Activated CD8-positive, alpha-beta memory T cell treated with anti-CD3 and anti-CD28 coated beads, Interleukin-2, amount 10 ng/mL, durations not matched to agents 7 days and 5 days (primary cell): ENCODE measurements around the gene CCDC167. TPM values are rescaled to one million over a fixed set of nuclear protein-coding genes. Genes with fewer than 3 reads are reported as not detected.

Experiments used
- ATAC-seq: fragments of 150-1000 bp; cut with Tn5 transposase; one replicate; pipeline ENCODE4 v1.10.0; 2021; ENCODE audit warnings: moderate library complexity
- CTCF ChIA-PET: fragments of 350-600 bp; sonication (Branson Sonifier 250); formaldehyde crosslinking; loops from one replicate; lab custom pipeline; 2021; ENCODE audit warnings: antibody characterized with exemption; lab: Charles Lee
- DNase-seq: peaks from one replicate; pipeline ENCODE4 v3.0.0-alpha.2; 2020
- H3K27ac Mint-ChIP-seq: one replicate; pipeline ENCODE4 v1.8.0; 2021; ENCODE audit warnings: mild to moderate bottlenecking, mixed read lengths
- H3K27me3 Mint-ChIP-seq: one replicate; pipeline ENCODE4 v1.8.0; 2021; ENCODE audit warnings: mixed read lengths
- H3K36me3 Mint-ChIP-seq: one replicate; pipeline ENCODE4 v1.8.0; 2021; ENCODE audit warnings: mild to moderate bottlenecking, mixed read lengths
- H3K4me1 Mint-ChIP-seq: one replicate; pipeline ENCODE4 v1.8.0; 2021; ENCODE audit warnings: mixed read lengths
- H3K4me3 Mint-ChIP-seq: one replicate; pipeline ENCODE4 v1.8.0; 2021; ENCODE audit warnings: mild to moderate bottlenecking, moderate library complexity, mixed read lengths
- H3K9me3 Mint-ChIP-seq: one replicate; pipeline ENCODE4 v1.8.0; 2022; ENCODE audit warnings: low read depth, mixed read lengths
- total RNA-seq, 2 experiments: library from RNA; stranded (reverse); gene quantifications; one replicate each; pipeline ENCODE4 v1.2.3, GENCODE V29; 2021

Gene CCDC167
- total RNA-seq, 2 experiments from 2014 or later: 73.8 to 83.4 TPM

- Mint-ChIP-seq H3K9me3 (no peaks in the 10 kb centered on the region), H3K27ac (peak overlapping the region; percentile 77), H3K36me3 (peaks cover 6% of the 10 kb centered on the region), H3K27me3 (no peaks in the 10 kb centered on the region), H3K4me1 (peaks cover 52% of the 10 kb centered on the region), H3K4me3 (no peak overlapping the region)
- ATAC-seq: peak; percentile 52
- DNase-seq: no peak
- CTCF ChIA-PET: interaction anchor here (0.7 to 3.5 kb wide), 3 partner anchors 12 to 77 kb away, joined by 3 to 16 read pairs (median 3); no protein-coding TSS in a partner anchor
Observed at GRCh38 chr6:37489697-37490336, 9.9 kb downstream of the CCDC167 start.

GRCh38 chr6:37488476-37488875, 11.2 kb downstream of the CCDC167 start:
- H3K4me3 Mint-ChIP-seq: no peak overlapping the region

GRCh38 chr6:37487591-37488380, 11.9 kb downstream of the CCDC167 start:
- Mint-ChIP-seq H3K4me1 (peaks cover 45% of the 10 kb centered on the region), H3K27me3 (no peaks in the 10 kb centered on the region), H3K4me3 (no peak overlapping the region), H3K36me3 (peaks cover 2% of the 10 kb centered on the region), H3K9me3 (no peaks in the 10 kb centered on the region), H3K27ac (no peak overlapping the region)
- ATAC-seq (no peak), DNase-seq (no peak)
- CTCF ChIA-PET: interaction anchor here (1.0 to 3.5 kb wide), 5 partner anchors 15 to 210 kb away, joined by 3 to 16 read pairs (median 3); no protein-coding TSS in a partner anchor

More at GRCh38 chr6:37488476-37488875, 11.2 kb downstream of the CCDC167 start:
- DNase-seq: no peak
- Mint-ChIP-seq H3K36me3 (peaks cover 1% of the 10 kb centered on the region), H3K9me3 (no peaks in the 10 kb centered on the region), H3K27me3 (no peaks in the 10 kb centered on the region), H3K4me1 (peaks cover 48% of the 10 kb centered on the region), H3K27ac (no peak overlapping the region)
- ATAC-seq: no peak
- CTCF ChIA-PET: interaction anchor here (1.0 to 3.5 kb wide), 4 partner anchors 14 to 211 kb away, joined by 3 to 16 read pairs (median 4); no protein-coding TSS in a partner anchor

GRCh38 chr6:37486121-37486839, 13.4 kb downstream of the CCDC167 start:
- peaks cover 6% of the 10 kb centered on the region for H3K36me3 Mint-ChIP-seq
- ATAC-seq (no peak), DNase-seq (no peak)
- H3K27me3 Mint-ChIP-seq: no peaks in the 10 kb centered on the region
- no peak overlapping the region for H3K27ac Mint-ChIP-seq
- H3K9me3 Mint-ChIP-seq: no peaks in the 10 kb centered on the region
- peaks cover 31% of the 10 kb centered on the region for H3K4me1 Mint-ChIP-seq
- CTCF ChIA-PET: interaction anchor here (1.5 to 2.2 kb wide), 2 partner anchors 65 to 79 kb away, joined by 3 to 20 read pairs; no protein-coding TSS in a partner anchor
- no peak overlapping the region for H3K4me3 Mint-ChIP-seq

GRCh38 chr6:37485291-37485702, 14.4 kb downstream of the CCDC167 start:
- H3K27me3 Mint-ChIP-seq: no peaks in the 10 kb centered on the region
- H3K4me1 Mint-ChIP-seq: peaks cover 22% of the 10 kb centered on the region
- H3K4me3 Mint-ChIP-seq: no peak overlapping the region
- peaks cover 9% of the 10 kb centered on the region for H3K36me3 Mint-ChIP-seq
- no peak for DNase-seq
- H3K9me3 Mint-ChIP-seq: no peaks in the 10 kb centered on the region
- no peak for ATAC-seq
- CTCF ChIA-PET: interaction anchor here (0.7 to 2.2 kb wide), 8 partner anchors 10 to 207 kb away, joined by 3 to 20 read pairs (median 4); no protein-coding TSS in a partner anchor
- no peak overlapping the region for H3K27ac Mint-ChIP-seq

- Mint-ChIP-seq H3K4me1 (peaks cover 17% of the 10 kb centered on the region), H3K27me3 (no peaks in the 10 kb centered on the region), H3K36me3 (peaks cover 9% of the 10 kb centered on the region), H3K9me3 (no peaks in the 10 kb centered on the region), H3K4me3 (no peak overlapping the region), H3K27ac (no peak overlapping the region)
- ATAC-seq: no peak
- CTCF ChIA-PET: interaction anchor here (0.7 to 2.2 kb wide), 8 partner anchors 10 to 207 kb away, joined by 3 to 20 read pairs (median 4); no protein-coding TSS in a partner anchor
- no peak for DNase-seq
Observed at GRCh38 chr6:37484786-37485170, 14.9 kb downstream of the CCDC167 start.

- ATAC-seq (peak; percentile 88), DNase-seq (peak; percentile 76)
Observed at GRCh38 chr6:37483917-37484785, 15.5 kb downstream of the CCDC167 start.

GRCh38 chr6:37483252-37483901, 16.3 kb downstream of the CCDC167 start:
- Mint-ChIP-seq H3K9me3 (no peaks in the 10 kb centered on the region), H3K4me1 (peaks cover 10% of the 10 kb centered on the region), H3K4me3 (no peak overlapping the region), H3K27me3 (no peaks in the 10 kb centered on the region), H3K36me3 (peaks cover 9% of the 10 kb centered on the region), H3K27ac (no peak overlapping the region)
- DNase-seq (no peak), ATAC-seq (no peak)
- CTCF ChIA-PET: interaction anchor here (1.0 to 1.5 kb wide), 3 partner anchors 11 to 209 kb away, joined by 3 to 8 read pairs (median 5); no protein-coding TSS in a partner anchor

More at GRCh38 chr6:37483917-37484785, 15.5 kb downstream of the CCDC167 start:
- peaks cover 15% of the 10 kb centered on the region for H3K4me1 Mint-ChIP-seq
- H3K36me3 Mint-ChIP-seq: peaks cover 9% of the 10 kb centered on the region
- H3K27me3 Mint-ChIP-seq: no peaks in the 10 kb centered on the region
- H3K9me3 Mint-ChIP-seq: no peaks in the 10 kb centered on the region
- no peak overlapping the region for H3K27ac Mint-ChIP-seq
- H3K4me3 Mint-ChIP-seq: no peak overlapping the region
- CTCF ChIA-PET: interaction anchor here (0.7 to 2.2 kb wide), 10 partner anchors 11 to 208 kb away, joined by 3 to 20 read pairs (median 4); no protein-coding TSS in a partner anchor

- CTCF ChIA-PET: interaction anchor here (0.8 to 1.5 kb wide), 3 partner anchors 10 to 84 kb away, joined by 3 to 8 read pairs (median 3); no protein-coding TSS in a partner anchor
- Mint-ChIP-seq H3K36me3 (peaks cover 15% of the 10 kb centered on the region), H3K4me1 (peaks cover 3% of the 10 kb centered on the region), H3K27me3 (no peaks in the 10 kb centered on the region), H3K9me3 (no peaks in the 10 kb centered on the region), H3K27ac (no peak overlapping the region), H3K4me3 (no peak overlapping the region)
- ATAC-seq: no peak
- no peak for DNase-seq
Observed at GRCh38 chr6:37482606-37483251, 17.0 kb downstream of the CCDC167 start.

- CTCF ChIA-PET: interaction anchor here (0.8 to 1.4 kb wide), 3 partner anchors 21 to 172 kb away, joined by 3 to 4 read pairs (median 3); no protein-coding TSS in a partner anchor
Observed at GRCh38 chr6:37481711-37482605, 17.7 kb downstream of the CCDC167 start.

More at GRCh38 chr6:37481711-37482605, 17.7 kb downstream of the CCDC167 start:
- Mint-ChIP-seq H3K9me3 (no peaks in the 10 kb centered on the region), H3K36me3 (peaks cover 15% of the 10 kb centered on the region), H3K4me1 (peaks cover 3% of the 10 kb centered on the region), H3K27ac (no peak overlapping the region), H3K4me3 (no peak overlapping the region), H3K27me3 (no peaks in the 10 kb centered on the region)
- ATAC-seq (no peak), DNase-seq (no peak)
